Caco-2 (cell line): ENCODE measurements around the gene MEG3. TPM values are rescaled to one million over a fixed set of nuclear protein-coding genes. Genes with fewer than 3 reads are reported as not detected.

Source experiments
- BruUV-seq: library from RNA; stranded (reverse); fragments of 400-500 nt; replicated peaks from 2 replicates; lab custom pipeline; 2021; lab: Mats Ljungman, UMichigan
- CTCF ChIA-PET: fragments of 300-600 bp; sonication (Branson Sonifier 250); formaldehyde crosslinking; loops from one replicate; lab custom pipeline; 2022; ENCODE audit warnings: antibody characterized with exemption; lab: Charles Lee
- POLR2A ChIA-PET: fragments of 300-600 bp; sonication (Branson Sonifier 250); formaldehyde crosslinking; loops from one replicate; lab custom pipeline; 2022; ENCODE audit warnings: antibody characterized with exemption; lab: Charles Lee
- DNase-seq, 2 experiments: peaks; one replicate each; pipeline versions ENCODE4 v3.0.0 to v3.0.0-alpha.2; 2020 to 2022
- H3K27me3 ChIP-seq: replicated peaks from 2 replicates; pipeline ENCODE4 v1.6.0; 2011; ENCODE audit warnings: low read length; ENCODE audit not compliant: control insufficient read depth, insufficient read depth
- H3K36me3 ChIP-seq: 2 replicates; pipeline ENCODE4 v1.5.1; 2011; ENCODE audit warnings: low read length; ENCODE audit not compliant: control insufficient read depth, insufficient read depth
- H3K4me1 ChIP-seq: fragments of 250-450 bp; sonication (Bioruptor Pico); 2 replicates; pipeline ENCODE4 v1.5.1; 2020; ENCODE audit warnings: mild to moderate bottlenecking
- H3K4me3 ChIP-seq: 2 replicates; pipeline ENCODE4 v1.5.1; 2011; ENCODE audit warnings: low read depth, mild to moderate bottlenecking, control low read depth, low read length
- H3K9me3 ChIP-seq: fragments of 250-450 bp; sonication (Bioruptor Pico); 2 replicates; pipeline ENCODE4 v1.5.1; 2020; ENCODE audit warnings: mild to moderate bottlenecking, moderate library complexity
- H3K27ac Mint-ChIP-seq: one replicate; pipeline ENCODE4 v1.8.0; 2022; ENCODE audit warnings: mixed read lengths; ENCODE audit not compliant: unreplicated experiment
- H3K27me3 Mint-ChIP-seq: one replicate; pipeline ENCODE4 v1.8.0; 2022; ENCODE audit warnings: mixed read lengths; ENCODE audit not compliant: insufficient read depth, unreplicated experiment
- H3K36me3 Mint-ChIP-seq: one replicate; pipeline ENCODE4 v1.8.0; 2022; ENCODE audit warnings: mild to moderate bottlenecking, mixed read lengths; ENCODE audit not compliant: insufficient read depth, unreplicated experiment
- H3K4me1 Mint-ChIP-seq: one replicate; pipeline ENCODE4 v1.8.0; 2022; ENCODE audit warnings: low read depth, mixed read lengths; ENCODE audit not compliant: unreplicated experiment
- H3K4me3 Mint-ChIP-seq: one replicate; pipeline ENCODE4 v1.8.0; 2022; ENCODE audit warnings: mild to moderate bottlenecking, moderate library complexity, mixed read lengths; ENCODE audit not compliant: unreplicated experiment
- H3K9me3 Mint-ChIP-seq: one replicate; pipeline ENCODE4 v1.8.0; 2022; ENCODE audit warnings: mixed read lengths; ENCODE audit not compliant: unreplicated experiment
- CTCF ChIP-seq, 2 experiments: fragments of 200-600 bp in 1 of 2; IDR thresholded peaks; 1 replicate in 1 of 2; 2 replicates in 1 of 2; pipeline versions ENCODE4 v1.5.1 to v1.8.0; 2011 to 2022; ENCODE audit warnings: antibody characterized with exemption in 1 of 2, control low read depth in 1 of 2, inconsistent platforms in 1 of 2, low read depth in 1 of 2, low read length in 1 of 2, mild to moderate bottlenecking in 1 of 2, moderate library complexity in 1 of 2; ENCODE audit not compliant: insufficient read depth in 1 of 2, severe bottlenecking in 1 of 2, unreplicated experiment in 1 of 2
- intact Hi-C: fragments of 100-400 bp; cut with micrococcal nuclease; formaldehyde crosslinking; loops from one replicate; pipeline ENCODE4 v1.10.0; 2022; ENCODE audit not compliant: unreplicated experiment
- microRNA-seq: library from miRNA; unstranded; fragments of <30 nt; microRNA quantifications from one replicate; pipeline ENCODE4 v1.2.0, GENCODE V29; 2022
- total RNA-seq: library from RNA; stranded (reverse); gene quantifications from 2 replicates; pipeline ENCODE4 v1.2.3, GENCODE V29; 2022

The MEG3 gene
- total RNA-seq, 1 experiment from 2014 or later: not detected

GRCh38 chr14:100907240-100907639 is 81.3 kb downstream of the MEG3 start:
- H3K27me3 Mint-ChIP-seq: peaks cover 21% of the 10 kb centered on the region
- no peak overlapping the region for H3K4me3 ChIP-seq
- no peaks in the 10 kb centered on the region for H3K36me3 ChIP-seq
- ChIA-PET POLR2A (no interaction called here), CTCF (no interaction called here)
- no peaks in the 10 kb centered on the region for H3K9me3 ChIP-seq
- no peaks in the 10 kb centered on the region for H3K36me3 Mint-ChIP-seq
- no peaks in the 10 kb centered on the region for H3K4me1 Mint-ChIP-seq
- intact Hi-C loops: loop anchor here (5.0 to 10.0 kb wide), 2 partner anchors 330 to 522 kb away; no protein-coding TSS in a partner anchor
- no peak overlapping the region for H3K4me3 Mint-ChIP-seq
- no peaks in the 10 kb centered on the region for H3K27me3 ChIP-seq
- no TSS peak for BruUV-seq
- no peaks in the 10 kb centered on the region for H3K4me1 ChIP-seq
- DNase-seq: no peak
- no peak overlapping the region for H3K27ac Mint-ChIP-seq
- no peaks in the 10 kb centered on the region for H3K9me3 Mint-ChIP-seq
- no peak for TF ChIP-seq CTCF (IDR thresholded peaks at IDR 0.05; ENCODE audit: insufficient read depth in 1 of 2, low read depth in 1 of 2, low read length in 1 of 2, severe bottlenecking in 1 of 2, unreplicated experiment in 1 of 2)

- no peak overlapping the region for H3K27ac Mint-ChIP-seq
- Histone ChIP-seq H3K27me3 (no peaks in the 10 kb centered on the region), H3K36me3 (no peaks in the 10 kb centered on the region), H3K4me3 (no peak overlapping the region), H3K9me3 (no peaks in the 10 kb centered on the region), H3K4me1 (no peaks in the 10 kb centered on the region)
- H3K4me3 Mint-ChIP-seq: no peak overlapping the region
- ChIA-PET POLR2A (no interaction called here), CTCF (no interaction called here)
- DNase-seq: no peak
- intact Hi-C loops: loop anchor here (5.0 to 10.0 kb wide), 2 partner anchors 328 to 525 kb away; no protein-coding TSS in a partner anchor
- TF ChIP-seq CTCF (IDR thresholded peaks at IDR 0.05; ENCODE audit: insufficient read depth in 1 of 2, low read depth in 1 of 2, low read length in 1 of 2, severe bottlenecking in 1 of 2, unreplicated experiment in 1 of 2): no peak
- no TSS peak for BruUV-seq
- no peaks in the 10 kb centered on the region for H3K9me3 Mint-ChIP-seq
- H3K36me3 Mint-ChIP-seq: no peaks in the 10 kb centered on the region
- H3K4me1 Mint-ChIP-seq: no peaks in the 10 kb centered on the region
- H3K27me3 Mint-ChIP-seq: peaks cover 14% of the 10 kb centered on the region
Measured at GRCh38 chr14:100909439-100909838, 83.5 kb downstream of the MEG3 start.

Small RNAs within 50 kb of the gene (microRNA-seq; reads per million reads assigned to microRNA genes)
- gene MIR127 (6.5 reads per million, percentile 39 among the genes with 10 or more reads in this experiment), gene MIR136 (0.56 reads per million), gene MIR2392 (not detected), gene MIR337 (not detected), gene MIR431 (1.9 reads per million, percentile 5 among the genes with 10 or more reads in this experiment), gene MIR432 (1.7 reads per million), gene MIR433 (0.74 reads per million), gene MIR493 (1.9 reads per million, percentile 5 among the genes with 10 or more reads in this experiment), gene MIR665 (not detected)

Other genes with a start within 250 kb of the MEG3 start
- gene BEGAIN, start 238.7 kb upstream of the MEG3 start, total RNA-seq: 0.54 TPM in 1 of 2 replicates, not detected in the other
- not detected in 2 replicates for gene DLK1, start 99.2 kb upstream of the MEG3 start, total RNA-seq
- gene RTL1, start 77.6 kb downstream of the MEG3 start, total RNA-seq: not detected in 2 replicates